Measurements from ENCODE around the gene RIMS4.
"Not testable (repeated sequence)": the region's sequence is repeated elsewhere in the genome, so short reads cannot be mapped to it uniquely, and the experiment has no call there.

RIMS4 gene

GRCh38 chr20:44795836-44796235, 14.5 kb downstream of the RIMS4 start:
- DNase-seq (ENCODE audit: low read depth), result no peak

- DNase-seq (ENCODE audit: low read depth), result no peak
Measured at GRCh38 chr20:44792796-44793195, 17.6 kb downstream of the RIMS4 start.

DNA sequence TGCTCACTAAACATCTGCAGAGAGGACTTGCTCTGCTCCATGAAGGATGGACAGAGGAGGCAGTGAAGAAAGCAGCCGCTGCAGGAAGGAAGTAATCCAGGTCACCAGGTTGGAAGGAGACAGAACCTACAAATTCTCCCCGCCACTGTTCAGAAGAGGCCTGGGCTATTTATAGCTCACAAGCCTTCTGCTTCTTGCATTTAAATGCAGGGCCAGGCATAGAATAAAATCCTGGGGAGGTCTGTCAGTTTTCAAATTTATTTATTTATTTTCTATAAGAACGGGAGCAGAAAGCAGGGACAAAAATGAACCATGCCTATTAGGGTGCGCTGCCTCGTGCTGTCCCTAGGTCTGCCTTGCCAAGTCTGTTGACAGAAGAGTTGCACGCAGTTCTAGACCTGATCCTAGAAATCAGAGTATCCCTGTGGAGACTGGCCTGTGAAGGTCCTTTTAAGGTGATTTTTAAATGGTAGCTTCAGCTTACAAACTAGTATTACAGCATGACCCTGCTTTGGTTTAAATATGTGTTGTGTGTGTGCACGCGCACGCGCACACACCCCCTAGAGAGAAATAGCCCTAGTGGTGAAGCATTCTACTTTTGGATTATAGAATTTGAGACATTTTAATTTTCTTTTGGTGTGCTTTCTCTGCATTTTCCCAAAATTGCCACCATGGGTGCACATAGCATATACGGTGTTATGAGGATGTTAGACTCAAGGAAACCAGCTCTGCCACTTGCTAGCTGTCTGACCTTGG, 19.5 kb downstream of the RIMS4 start:
- DNase-seq (ENCODE audit: low read depth), result no peak

- DNase-seq (ENCODE audit: low read depth), result no peak
Measured at GRCh38 chr20:44788706-44789456, 21.5 kb downstream of the RIMS4 start.

- no peak for DNase-seq (ENCODE audit: low read depth)
Measured at GRCh38 chr20:44787299-44787698, 23.0 kb downstream of the RIMS4 start.

DNA sequence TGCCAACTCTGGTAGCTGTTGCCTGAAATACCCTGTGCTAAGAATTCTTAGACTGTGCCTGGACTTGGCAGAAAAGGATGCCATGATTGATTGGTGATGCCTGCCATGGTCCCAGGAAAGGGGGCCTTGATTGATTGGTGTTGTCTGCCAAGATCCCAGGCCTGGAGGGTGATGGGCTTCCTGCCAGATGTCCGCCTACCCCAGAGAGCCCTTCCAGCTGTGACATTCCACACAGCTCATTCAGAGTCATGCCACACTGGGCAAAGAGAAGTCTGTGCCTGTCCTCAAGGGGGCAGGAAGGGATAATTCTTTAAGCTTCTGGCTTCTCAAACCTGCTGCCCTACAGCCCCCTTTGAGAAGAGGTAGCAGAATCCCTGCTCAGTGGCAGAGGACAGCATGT, 24.6 kb downstream of the RIMS4 start:
- DNase-seq (ENCODE audit: low read depth), result no peak

GRCh38 chr20:44784688-44785087, 25.7 kb downstream of the RIMS4 start:
- no peak for DNase-seq (ENCODE audit: low read depth)

GRCh38 chr20:44781791-44782190, 28.6 kb downstream of the RIMS4 start:
- no peak for DNase-seq (ENCODE audit: low read depth)

GRCh38 chr20:44781118-44781517, 29.2 kb downstream of the RIMS4 start:
- no peak for DNase-seq (ENCODE audit: low read depth)

DNA sequence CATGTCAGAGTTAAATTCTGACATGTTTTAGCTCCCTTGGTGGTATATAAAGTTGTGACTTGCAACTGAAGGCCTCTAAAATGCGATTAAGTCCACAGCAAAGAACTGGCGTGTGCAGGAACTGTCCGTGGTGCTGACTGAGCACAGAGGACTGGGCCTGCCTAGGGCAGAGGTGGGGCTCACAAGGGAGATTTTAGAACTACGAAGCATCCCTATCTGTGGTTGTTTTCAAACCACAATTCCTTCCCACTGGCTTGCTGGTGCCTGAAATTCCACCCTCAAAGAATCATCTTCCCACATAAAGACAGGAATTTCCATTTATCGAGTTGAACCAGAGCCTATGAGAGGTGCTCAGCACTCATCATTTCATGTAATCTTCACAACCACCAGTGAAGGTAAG, 30.1 kb downstream of the RIMS4 start:
- peak; percentile 19 for DNase-seq (ENCODE audit: low read depth)

DNA sequence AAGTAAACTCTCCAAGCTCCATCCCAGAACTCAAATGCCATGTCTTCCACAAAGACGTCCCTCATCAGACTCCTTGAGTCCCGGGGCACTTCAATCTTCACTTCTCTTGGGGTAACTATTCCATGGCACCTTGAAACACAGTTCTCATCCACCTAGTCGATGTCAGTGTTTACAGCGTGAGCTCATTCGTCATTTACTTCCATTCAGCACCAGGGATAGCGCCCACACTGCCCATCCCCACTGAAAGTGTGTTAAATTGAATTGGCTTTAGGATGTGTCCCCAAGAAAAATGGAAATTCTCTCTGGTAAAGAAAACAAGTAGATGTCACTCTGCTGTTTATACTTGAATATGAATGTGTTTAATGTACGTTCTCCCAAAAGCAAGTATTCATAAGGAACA, 33.4 kb downstream of the RIMS4 start:
- DNase-seq (ENCODE audit: low read depth), result no peak

- no peak for DNase-seq (ENCODE audit: low read depth)
Measured at GRCh38 chr20:44773070-44773829, 37.1 kb downstream of the RIMS4 start.

DNA sequence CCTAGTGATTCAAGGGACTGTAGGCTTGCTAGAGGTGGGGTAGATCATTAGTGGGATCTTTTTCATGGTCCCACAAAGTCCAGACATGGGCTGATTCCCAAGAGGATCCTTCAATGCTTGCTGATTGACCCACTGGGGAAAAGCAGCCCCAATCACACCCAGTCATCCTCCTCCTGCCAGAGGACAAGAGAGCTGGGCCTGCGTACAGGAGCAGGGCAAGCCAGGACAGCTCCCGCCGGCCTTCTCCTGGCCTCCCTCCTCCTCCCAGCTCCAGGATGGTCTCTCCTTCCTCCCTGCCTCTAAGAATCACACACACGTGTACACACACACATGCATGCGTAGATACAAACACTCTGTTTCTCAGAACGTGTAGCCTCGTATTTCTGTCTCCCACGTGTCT, 37.7 kb downstream of the RIMS4 start:
- no peak for DNase-seq (ENCODE audit: low read depth)

- DNase-seq (ENCODE audit: low read depth), result no peak
Measured at GRCh38 chr20:44771172-44771535, 39.2 kb downstream of the RIMS4 start.

- no peak for DNase-seq (ENCODE audit: low read depth)
Measured at GRCh38 chr20:44770484-44771171, 39.7 kb downstream of the RIMS4 start.

GRCh38 chr20:44769481-44769863, 40.9 kb downstream of the RIMS4 start:
- DNase-seq (ENCODE audit: low read depth), result no peak

GRCh38 chr20:44768854-44769480, 41.4 kb downstream of the RIMS4 start:
- no peak for DNase-seq (ENCODE audit: low read depth)

GRCh38 chr20:44768256-44768655, 42.1 kb downstream of the RIMS4 start:
- no peak for DNase-seq (ENCODE audit: low read depth)

- no peak for DNase-seq (ENCODE audit: low read depth)
Measured at GRCh38 chr20:44765701-44766347, 44.5 kb downstream of the RIMS4 start.

- no peak for DNase-seq (ENCODE audit: low read depth)
Measured at GRCh38 chr20:44765091-44765490, 45.3 kb downstream of the RIMS4 start.

GRCh38 chr20:44763798-44764197, 46.5 kb downstream of the RIMS4 start:
- not testable (repeated sequence) for DNase-seq (ENCODE audit: low read depth)
